Bronchial epithelial cell (primary cell): Measurements from ENCODE around the gene ST14. TPM values are rescaled to one million over a fixed set of nuclear protein-coding genes. Genes with fewer than 3 reads are reported as not detected.

Experiments
- DNase-seq: peaks from one replicate; pipeline ENCODE4 v3.0.0-alpha.2; 2010; ENCODE audit warnings: low read depth
- FAIRE-seq: peaks from 2 replicates; lab custom pipeline; 2011; peaks lifted over from hg19 to GRCh38; lab: Jason Lieb, UNC
- H3K27me3 ChIP-seq: 2 replicates; pipeline ENCODE4 v1.5.1; 2011; ENCODE audit warnings: low read length; ENCODE audit not compliant: control insufficient read depth, insufficient read depth
- H3K36me3 ChIP-seq: 2 replicates; pipeline ENCODE4 v1.5.1; 2011; ENCODE audit warnings: low read length; ENCODE audit not compliant: control insufficient read depth, insufficient read depth
- H3K4me3 ChIP-seq: 2 replicates; pipeline ENCODE4 v1.5.1; 2011; ENCODE audit warnings: mild to moderate bottlenecking, low read depth, low read length, control low read depth
- total RNA-seq: library from RNA; depleted of rRNA; stranded (reverse); fragments of >200 nt; gene quantifications from 2 replicates; pipeline ENCODE4 v1.2.1, GENCODE V29; 2014
- TF ChIP-seq, protein P1 (sequence below): IDR thresholded peaks from 2 replicates; pipeline ENCODE4 v1.5.1; 2011; ENCODE audit warnings: mild to moderate bottlenecking, moderate library complexity, low read length, control low read depth, inconsistent platforms; ENCODE audit not compliant: insufficient read depth, severe bottlenecking

ST14 gene
- total RNA-seq, 1 donor from 2014 or later = 79.2 TPM

GRCh38 chr11:130199792-130200191 lies 40.2 kb downstream of the ST14 start:
- H3K4me3 ChIP-seq = no peak overlapping the region
- FAIRE-seq (no peak), DNase-seq (no peak)
- H3K36me3 ChIP-seq = peaks cover 49% of the 10 kb centered on the region
- TF ChIP-seq, protein P1, sequence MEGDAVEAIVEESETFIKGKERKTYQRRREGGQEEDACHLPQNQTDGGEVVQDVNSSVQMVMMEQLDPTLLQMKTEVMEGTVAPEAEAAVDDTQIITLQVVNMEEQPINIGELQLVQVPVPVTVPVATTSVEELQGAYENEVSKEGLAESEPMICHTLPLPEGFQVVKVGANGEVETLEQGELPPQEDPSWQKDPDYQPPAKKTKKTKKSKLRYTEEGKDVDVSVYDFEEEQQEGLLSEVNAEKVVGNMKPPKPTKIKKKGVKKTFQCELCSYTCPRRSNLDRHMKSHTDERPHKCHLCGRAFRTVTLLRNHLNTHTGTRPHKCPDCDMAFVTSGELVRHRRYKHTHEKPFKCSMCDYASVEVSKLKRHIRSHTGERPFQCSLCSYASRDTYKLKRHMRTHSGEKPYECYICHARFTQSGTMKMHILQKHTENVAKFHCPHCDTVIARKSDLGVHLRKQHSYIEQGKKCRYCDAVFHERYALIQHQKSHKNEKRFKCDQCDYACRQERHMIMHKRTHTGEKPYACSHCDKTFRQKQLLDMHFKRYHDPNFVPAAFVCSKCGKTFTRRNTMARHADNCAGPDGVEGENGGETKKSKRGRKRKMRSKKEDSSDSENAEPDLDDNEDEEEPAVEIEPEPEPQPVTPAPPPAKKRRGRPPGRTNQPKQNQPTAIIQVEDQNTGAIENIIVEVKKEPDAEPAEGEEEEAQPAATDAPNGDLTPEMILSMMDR = no peak
- no peaks in the 10 kb centered on the region for H3K27me3 ChIP-seq

- no peak for FAIRE-seq
- DNase-seq = no peak
- H3K36me3 ChIP-seq = peaks cover 51% of the 10 kb centered on the region
- H3K4me3 ChIP-seq = no peak overlapping the region
- H3K27me3 ChIP-seq = no peaks in the 10 kb centered on the region
- TF ChIP-seq, protein P1 = no peak
These were observed 41.4 kb downstream of the ST14 start for GRCh38 chr11:130201026-130201425.

DNA sequence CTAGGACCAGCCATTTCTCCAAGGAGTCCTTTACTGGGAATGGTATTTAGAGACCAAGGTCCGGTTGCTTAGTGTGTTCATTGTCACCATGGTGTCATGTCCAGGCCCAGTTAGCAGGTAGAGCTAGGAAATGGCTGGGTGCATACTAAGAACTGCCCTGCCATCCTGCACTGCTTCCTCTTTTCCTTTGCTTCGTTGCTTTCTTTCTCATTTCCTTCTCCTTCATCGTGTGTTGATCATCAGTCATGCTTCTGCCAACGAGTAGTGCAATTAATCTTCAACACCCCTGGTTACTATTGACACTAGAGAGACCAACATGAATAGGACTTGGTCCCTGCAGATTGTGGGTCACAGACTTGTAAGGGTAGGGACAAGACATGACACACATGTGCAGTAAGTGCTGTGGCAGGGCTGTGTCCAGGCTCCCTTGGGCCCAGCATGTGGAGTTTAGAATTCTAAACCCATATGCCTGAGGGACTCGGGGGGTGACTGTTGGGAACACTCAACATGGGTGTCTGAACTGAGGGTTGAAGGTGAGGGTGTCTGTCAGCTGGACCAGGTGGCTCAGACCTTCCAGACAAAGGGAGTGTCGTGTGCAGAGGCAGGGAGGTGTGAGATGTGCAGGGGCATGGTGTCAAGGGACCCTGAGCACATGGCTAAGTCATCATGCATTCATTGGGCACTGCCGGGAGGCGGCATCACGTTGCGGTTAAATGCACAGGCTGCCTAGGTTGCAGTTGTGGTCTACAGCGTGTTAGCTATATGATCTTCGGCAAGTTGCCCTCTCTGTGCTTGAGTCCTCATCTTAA lies 42.6 kb downstream of the ST14 start:
- Histone ChIP-seq H3K27me3 (no peaks in the 10 kb centered on the region), H3K36me3 (peaks cover 52% of the 10 kb centered on the region), H3K4me3 (no peak overlapping the region)
- TF ChIP-seq, protein P1 = no peak
- no peak for DNase-seq
- FAIRE-seq = no peak

- Histone ChIP-seq H3K36me3 (peaks cover 45% of the 10 kb centered on the region), H3K4me3 (no peak overlapping the region), H3K27me3 (no peaks in the 10 kb centered on the region)
- FAIRE-seq (no peak), DNase-seq (no peak)
- TF ChIP-seq, protein P1 = no peak
These were observed 43.5 kb downstream of the ST14 start for GRCh38 chr11:130202818-130203689.

DNA sequence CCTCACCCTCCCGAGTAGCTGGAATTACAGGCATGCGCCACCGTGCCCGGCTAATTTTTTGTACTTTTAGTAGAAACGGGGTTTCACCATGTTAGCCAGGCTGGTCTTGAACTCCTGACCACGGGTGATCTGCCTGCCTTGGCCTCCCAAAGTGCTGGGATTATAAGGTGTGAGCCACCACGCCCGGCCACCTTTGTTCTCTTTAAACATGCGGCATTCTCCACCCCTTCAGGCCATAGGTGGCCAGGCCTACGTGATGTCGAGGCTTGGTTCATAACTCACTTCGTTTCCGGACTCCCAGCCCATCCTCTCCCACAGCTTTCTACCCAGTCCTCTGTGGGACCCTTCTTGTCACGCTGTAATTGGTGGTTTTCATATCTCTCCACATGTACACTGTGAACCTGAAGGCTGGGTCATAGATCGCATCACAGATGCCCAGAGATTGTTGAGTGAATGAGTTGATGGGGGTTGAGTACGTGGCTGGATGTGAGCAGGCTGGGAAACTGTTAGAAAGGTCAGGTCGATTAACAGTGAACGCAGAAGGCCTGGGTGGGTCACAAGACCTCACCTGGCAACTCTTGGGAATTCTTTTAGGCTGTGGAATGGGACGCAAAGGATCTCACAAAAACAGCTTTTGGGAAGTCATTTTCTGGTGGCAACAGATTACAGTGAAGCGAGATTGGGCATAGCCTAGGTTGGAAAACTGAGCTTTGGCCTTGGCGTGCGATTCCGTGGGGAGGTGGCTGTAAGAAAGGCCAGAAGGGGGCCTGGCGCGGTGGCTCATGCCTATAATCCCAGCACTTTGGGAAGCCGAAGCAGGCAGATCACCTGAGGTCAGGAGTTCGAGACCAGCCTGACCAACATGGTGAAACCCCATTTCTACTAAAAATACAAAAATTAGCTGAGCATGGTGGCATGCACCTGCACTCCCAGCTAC lies 44.5 kb downstream of the ST14 start:
- Histone ChIP-seq H3K36me3 (peaks cover 40% of the 10 kb centered on the region), H3K27me3 (no peaks in the 10 kb centered on the region), H3K4me3 (no peak overlapping the region)
- FAIRE-seq (peak; percentile 32), DNase-seq (no peak)
- TF ChIP-seq, protein P1 = no peak
